Activated T-cell treated with anti-CD3 and anti-CD28 coated beads for 48 hours (primary cell): ENCODE data around the gene INPP4B.

Source experiments
- DNase-seq: peaks from one replicate; pipeline ENCODE4 v3.0.0-alpha.2; 2020; ENCODE audit warnings: low read depth

The INPP4B gene

DNA sequence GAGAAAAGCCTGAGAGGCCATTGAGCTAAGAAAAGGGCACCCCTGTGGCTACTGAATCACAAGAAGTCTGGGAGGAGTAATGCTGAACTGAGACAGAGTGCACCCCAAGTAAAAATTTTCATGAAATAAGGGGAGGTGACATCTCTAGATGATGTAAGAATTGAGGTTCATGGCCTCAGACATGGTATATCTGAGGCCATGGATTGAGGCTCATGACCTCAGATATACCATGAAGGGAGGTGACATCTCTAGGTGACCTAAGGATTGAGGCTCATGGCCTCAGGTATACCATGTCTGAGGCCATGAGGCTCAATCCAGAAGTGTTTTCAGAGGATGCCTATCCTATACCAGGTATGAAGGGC, 560.9 kb downstream of the INPP4B start:
- no peak for DNase-seq

DNA sequence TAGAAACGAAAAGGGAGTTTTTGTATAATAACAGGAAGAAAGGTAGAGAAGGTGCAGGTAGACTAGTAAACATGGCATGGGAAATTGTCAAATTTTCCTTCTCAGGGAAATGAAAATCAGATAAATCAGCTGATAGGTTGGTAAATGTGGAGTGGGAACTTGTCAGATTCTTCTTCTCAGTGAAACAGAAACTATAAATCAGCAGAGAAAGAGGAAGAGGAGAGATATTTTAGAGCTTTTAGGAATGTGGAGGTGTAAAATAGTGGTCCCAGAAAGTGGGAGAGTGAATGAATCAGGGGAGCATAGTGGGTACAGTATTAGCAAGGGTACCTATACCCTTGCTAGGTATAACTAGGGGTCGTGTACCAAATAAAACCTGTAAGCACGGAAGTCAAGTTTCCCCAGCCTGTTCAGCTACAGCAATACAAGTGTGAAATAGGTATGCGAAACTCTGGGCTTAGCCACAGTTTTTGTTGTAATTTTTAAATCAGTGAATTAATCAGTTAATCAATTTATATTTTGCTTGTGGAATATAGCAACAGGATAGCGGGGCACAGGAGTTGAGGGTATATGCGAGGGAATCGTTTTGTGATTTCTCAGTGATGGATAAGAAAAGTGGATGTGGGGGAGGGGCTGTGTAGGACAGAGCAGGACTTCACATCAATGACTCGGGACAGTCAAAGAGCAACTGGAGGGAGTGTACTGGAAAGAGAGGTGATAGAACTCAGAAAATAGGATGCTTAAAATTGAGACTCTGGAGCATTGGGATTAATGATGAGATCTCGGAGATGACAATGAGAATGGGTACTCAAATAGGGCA, 561.5 kb downstream of the INPP4B start:
- DNase-seq = no peak

DNA sequence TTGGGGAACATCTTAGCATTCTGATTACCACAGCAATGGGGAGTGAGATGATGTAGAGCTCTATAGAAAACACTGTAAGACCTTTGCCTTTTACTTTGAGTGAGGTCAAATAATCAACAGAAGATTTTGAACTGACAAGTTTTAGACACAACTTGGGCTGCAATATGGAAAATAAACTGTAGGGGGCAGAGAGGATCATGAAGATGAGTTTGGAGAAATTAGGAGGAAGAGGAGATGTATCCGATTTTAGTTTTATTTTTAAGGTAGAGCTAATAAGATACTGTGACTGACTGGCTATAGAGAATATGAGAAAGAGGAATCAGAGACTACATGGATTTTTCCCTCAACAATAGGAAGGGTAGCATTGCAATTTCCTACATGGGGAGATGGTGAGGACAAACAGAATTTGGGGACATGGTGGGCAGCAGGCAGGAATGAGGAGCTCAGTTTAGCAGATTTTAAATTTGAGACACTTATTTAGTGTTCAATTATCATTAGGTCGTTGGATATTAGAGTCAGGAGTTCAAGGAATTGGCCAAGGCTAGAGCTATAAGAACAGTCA, 563.1 kb downstream of the INPP4B start:
- no peak for DNase-seq

DNA sequence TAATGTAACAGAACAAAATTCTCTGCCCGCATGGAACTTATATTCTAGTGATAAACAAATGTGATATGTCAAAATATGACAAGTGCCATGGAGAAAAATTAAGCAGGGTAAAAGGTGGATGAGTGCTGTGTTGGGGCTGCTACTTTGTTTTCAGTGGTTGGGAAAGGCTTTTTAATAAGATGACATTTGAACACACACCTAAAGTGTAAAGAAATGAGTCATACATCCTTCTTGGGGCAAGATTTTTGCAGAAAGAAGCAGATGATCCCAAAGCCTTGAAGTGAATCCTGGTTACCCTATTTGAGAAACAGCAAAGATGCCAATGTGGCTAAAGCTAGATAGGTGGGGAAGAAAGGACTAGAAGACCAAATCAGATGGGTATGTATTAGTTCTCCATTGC, 564.1 kb downstream of the INPP4B start:
- no peak for DNase-seq

DNA sequence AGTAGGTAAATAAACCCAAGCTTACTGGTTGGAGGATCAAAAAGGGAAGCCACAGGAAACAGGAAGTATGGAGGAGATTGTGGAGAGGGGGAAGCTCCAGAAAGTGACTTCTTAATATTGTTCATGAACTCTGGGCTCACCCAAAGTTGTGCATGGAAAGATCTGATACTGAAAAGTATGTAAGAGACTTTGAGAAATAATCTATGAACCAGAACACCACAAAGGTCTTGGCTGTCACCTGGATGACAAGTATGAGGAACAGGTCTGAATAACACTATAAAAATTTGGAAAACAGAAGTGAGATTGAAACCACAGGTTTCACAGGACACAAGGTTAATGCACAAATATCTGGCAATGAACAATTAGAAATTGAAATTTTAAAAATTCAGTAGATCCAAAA, 567.4 kb downstream of the INPP4B start:
- DNase-seq = no peak

DNA sequence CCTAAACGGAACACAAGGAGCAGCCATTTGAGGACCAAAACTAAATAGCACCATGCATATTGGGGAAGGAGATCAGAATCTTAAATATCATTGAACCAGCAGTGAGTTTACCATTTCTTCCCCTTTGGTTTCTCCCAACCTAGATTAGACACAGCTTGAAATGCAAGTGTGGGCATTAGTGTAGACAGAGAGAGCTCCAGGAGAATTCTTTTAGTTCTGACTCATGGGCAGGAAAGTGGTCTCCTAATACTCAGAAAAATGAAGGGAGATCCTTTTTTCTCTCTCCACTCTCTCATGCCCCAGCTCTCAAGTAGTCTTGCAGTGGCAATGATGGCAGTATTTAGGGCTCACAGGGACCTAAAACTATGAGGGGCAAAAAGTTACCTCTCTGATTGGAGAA, 567.9 kb downstream of the INPP4B start:
- no peak for DNase-seq

DNA sequence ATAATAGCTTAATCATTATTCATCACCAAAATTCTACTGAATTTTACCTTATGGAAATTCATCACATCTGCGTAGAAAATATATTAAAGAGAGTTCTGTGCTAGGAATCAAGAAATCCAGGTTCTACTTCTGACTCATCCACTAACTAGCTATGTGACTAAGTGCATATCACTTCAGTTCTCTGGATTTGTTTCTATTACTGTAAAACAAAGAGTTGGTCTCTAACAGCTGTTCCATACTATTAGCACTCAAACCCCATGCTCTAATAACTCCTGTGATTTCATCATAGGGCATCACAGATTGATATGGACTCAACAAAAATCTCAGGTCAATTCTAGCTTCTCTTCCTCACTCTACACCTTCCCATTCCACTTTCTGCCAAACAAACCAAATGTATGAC, 572.0 kb downstream of the INPP4B start:
- DNase-seq = no peak

DNA sequence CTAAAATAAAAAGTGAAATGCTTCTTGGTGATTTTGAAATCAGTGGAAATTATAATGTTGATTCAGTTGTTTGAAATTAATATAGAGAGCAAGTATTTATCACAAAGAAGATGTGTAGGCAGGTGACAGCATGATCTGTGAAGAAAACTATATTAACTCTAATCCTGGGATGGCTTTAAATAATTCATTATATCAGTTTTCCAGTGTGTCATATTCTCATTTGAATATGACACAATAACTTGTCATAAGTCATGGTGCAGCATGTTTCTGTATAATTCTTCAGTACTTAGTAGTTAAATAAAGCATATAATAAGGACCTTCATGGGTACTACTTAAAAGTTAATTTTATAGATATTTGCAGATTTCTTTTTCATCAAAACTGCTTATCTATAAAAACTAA, 573.6 kb downstream of the INPP4B start:
- DNase-seq = no peak

DNA sequence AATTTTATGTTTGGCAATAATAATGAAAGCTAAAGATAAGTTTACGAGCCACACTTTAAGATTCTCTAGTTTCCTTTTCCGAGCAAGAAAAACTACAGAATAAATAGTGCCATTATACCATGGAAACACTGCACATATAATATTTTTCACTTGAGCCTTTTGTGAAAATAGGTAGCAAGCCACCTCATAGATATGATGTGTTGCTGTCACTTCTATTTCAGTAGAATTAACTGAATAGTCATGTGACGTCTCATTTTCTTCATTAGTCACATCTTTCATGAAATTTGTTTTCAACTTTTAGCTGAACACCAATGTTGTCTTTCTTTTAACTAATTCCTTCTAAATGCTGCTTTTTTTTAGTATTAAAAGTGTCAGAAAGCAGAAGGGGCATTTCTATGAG, 574.3 kb downstream of the INPP4B start:
- no peak for DNase-seq

DNA sequence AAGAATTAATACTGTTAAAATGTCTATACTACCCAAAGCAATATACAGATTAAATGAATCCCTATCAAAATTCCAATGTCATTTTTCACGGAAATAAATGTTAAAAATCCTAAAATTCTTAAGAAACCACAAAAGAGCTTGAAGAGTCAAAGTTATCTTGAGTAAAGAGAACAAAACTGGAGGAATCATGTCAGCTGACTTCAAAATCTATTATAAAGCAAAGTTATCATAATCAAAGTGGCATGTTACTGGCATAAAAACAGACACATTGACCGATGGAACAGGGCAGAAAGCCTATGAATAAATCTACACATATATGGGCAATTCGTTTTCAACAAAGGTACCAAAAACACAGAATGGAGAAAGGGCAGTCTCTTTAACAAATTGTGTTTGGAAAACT, 579.0 kb downstream of the INPP4B start:
- DNase-seq = no peak

DNA sequence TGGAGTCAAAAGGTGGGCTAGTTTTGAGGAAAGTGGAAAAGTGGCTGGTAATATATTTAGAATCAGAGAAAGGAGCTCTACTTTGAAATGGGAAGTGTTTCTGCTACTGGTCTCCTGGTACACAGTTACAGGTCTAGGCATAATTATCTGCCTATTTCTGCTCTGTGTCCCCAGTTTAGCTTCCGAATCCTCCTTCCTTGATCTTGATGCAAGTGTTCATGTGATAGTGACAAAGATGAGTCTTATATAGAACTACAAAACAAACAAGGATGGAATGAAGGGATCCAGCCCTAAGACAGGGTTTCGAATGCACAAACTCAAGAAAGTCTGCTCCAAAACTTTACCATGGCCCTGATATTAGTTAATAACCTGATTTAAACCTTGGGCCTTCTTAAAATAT, 580.2 kb downstream of the INPP4B start:
- no peak for DNase-seq

DNA sequence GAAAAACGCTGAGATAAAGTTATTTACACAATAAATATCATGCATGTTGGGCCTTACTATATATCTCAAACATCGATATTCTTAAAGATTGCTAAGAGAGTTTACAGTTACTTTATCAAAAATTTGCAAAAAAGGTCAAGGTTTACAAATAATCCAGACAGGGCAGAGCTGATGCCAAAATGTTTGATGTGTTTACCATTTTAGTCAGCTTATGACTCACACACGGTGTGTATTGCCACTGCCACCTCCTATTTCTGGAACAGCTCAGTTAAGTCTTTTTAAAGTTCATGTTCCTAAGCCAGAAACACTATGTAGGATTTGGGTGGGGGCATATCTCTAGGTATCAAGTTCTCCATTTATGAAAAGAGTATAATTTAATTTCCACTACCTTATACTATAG, 580.6 kb downstream of the INPP4B start:
- DNase-seq = no peak

DNA sequence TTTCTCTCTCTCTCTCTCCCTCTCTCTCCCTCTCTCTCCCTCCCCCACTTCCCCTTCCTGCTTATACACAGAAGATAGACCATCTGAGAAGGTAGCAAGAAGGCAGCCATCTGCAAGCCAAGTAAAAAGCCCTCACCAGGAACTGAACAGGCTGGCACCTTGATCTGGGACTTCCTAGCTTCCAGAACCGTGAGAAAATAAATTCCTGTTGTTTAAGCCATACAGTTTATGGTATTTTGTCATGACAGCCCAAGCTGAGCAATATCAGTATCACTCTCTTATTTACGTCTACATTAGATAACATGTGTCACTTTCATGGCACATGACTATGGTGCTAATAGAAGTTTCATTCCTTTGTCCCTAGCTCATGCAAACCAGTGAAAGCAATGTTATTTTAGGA, 581.1 kb downstream of the INPP4B start:
- no peak for DNase-seq

DNA sequence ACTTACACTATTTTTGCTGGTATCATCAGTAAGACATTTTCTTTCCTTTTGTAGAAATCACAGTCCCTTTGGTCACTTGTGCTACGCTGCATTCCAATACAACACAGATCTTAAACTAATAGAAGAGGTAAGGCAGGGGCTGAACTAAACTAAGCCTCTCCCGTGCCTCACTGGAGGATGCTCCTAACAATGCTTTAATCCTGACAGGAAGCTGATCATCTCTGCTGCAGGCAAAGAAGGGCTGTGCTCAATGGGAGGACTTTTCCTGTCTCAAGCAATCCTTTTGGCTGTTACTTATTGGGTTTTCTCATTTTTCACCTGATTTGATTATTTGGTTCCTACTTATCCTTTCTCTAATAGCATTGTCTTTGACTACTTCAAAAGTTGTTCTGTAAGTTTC, 583.1 kb downstream of the INPP4B start:
- DNase-seq = no peak

DNA sequence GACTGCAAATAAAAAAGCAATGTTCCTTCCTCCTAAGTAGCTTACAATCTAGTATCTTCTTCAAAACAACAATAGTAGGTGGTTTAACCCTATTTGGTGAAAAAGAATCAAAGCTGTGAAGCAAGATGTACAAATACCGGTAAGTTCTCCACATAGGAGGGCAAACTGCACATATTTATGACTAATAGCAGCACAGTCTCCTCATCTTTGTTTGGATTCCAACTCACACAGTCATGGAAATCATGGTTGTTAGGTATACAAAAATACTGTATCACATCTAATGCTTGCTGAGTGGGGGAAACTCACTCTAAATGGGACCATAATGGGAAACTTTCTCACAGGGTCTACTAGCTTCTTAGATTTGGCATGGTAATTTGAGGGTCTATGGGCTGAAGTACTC, 597.2 kb downstream of the INPP4B start:
- no peak for DNase-seq

DNA sequence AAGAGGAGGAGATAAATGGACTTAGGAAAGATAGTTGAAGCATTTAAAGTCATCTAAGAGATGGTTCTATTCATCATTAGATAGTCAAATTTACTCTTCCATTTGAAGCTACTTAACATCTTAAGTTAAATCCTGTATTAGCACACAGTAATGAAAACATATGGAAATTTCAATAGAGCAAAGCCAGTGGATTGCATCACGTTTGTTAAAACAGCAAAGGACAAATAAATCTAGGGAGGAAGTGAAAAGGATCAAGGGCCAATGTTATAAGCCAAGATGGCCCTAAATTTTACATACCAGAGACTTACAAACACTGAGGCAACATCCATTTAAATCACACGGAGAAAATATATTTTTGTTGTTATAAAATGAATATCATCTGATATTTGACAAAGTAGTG, 602.8 kb downstream of the INPP4B start:
- no peak for DNase-seq

DNA sequence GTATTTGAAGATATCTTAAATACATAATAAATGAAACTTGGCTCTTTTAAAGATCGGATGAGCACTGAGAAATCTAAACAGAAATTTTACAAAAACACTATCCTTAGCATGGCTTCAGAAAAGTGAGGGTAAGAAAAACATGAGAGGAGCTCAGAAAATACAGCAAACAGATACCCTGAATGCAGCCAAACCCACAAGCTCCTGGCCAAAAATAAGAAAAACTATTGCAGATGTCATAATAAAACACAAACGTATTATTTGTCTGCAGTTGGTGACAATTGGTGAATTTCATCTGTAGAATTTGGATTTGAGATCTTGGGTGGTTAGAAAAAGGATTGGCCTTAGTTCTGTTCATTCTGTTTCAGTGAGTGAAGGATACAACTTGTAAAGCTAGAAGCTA, 603.9 kb downstream of the INPP4B start:
- no peak for DNase-seq

DNA sequence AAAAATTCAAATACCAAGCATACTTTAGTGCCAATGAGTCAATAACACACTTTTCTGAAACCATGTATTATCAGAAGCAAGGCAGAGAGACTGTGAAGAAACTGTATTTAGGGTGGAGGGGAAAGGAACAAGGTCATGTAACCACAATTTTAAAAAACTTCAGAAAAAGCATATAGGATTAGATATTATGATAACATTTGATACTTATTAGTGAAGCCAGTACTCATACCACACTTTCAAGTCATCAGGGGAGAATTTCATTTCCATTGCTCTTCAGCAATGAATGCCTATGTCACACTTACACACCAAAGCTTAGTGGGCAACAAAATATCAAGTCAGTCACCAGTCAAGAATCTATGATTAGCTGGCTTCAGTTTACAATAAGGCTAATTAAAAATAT, 607.5 kb downstream of the INPP4B start:
- no peak for DNase-seq

DNA sequence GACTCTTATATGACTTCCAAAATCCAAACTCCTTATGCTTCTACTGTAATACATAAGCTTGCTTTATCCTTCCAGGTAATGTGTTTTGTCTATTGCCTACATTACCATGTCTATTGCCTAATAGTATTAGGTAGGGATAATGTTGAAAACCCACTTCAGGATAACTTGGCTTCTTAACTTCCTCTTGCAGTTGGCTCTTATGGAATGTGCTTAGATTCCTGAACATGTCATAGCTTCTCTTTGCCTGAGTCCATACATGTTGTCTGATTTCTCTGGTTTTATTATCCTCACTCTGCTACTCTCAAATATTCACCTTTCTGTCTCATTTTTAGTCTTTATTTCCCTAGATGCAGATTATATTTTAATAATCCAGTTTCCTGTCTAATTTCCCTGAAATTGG, 609.8 kb downstream of the INPP4B start:
- DNase-seq = no peak

DNA sequence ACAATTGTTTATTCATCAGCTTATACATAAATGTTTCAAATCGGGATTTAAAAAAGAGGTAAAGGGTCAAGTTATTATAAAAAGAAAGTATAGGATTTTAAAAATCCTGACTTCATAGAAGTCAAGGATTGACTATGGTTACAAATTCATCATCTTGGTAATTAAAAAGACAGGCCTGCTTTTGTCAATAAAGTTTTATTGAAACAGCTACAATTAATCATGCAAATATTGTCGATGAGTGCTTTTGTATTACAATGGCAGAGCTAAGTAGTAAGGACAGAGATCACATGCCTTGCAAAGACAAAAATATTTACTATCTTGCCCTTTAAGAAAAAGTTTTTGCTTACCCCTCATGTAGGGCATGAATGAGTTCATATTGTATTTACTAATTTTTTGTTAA, 614.3 kb downstream of the INPP4B start:
- DNase-seq = no peak

DNA sequence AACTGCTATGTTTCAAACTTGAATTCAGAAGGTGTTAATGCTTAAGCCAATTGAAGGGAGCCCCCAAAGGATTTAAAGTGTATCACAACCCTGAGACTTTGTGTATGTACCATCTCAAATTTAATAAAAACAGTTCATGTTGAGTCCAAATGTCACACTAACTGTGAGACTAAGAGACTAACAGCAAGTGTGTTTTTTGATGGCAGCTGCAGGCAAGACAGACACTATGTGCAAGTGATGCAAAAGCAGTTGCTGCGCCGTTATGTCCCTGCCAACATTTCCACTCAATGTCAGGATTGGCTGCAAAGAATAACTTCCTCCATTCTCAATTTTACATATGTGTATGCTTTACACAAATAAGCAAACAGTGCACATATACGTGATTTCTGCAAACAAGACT, 615.1 kb downstream of the INPP4B start:
- no peak for DNase-seq

DNA sequence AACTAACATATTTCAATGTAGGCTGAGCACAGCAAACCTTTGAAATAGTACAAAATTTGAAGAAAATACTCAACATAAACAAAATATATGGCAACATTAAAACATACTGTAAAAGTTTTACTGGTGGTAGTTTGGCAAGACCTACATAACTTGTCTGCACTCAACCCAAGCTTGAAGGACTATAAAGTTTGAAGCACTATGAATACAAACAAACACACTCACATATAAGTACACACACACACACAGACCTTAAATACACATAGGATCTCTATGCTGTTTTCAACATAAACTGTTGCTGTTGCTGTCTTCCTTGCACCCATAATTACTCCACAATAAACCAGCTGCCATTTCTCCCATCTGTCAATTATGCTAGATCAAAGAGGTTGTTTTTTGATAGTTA, 620.1 kb downstream of the INPP4B start:
- DNase-seq = no peak

DNA sequence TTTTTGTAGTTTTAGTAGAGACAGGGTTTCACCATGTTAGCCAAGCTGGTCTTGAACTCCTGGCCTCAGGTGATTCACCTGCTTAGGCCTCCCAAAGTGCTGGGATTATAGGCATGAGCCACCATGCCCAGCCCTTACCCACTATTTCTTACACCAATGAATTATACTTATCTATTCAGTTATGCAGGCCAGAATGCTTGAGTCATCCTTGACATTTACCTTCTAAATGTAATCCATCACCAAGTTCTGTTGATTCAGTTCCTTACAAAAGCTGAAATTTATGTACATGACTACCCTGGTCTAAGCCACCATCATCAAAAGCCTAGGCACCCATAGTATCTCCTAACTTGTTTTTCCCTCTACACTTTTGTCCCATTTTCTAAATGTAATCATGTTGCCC, 624.0 kb downstream of the INPP4B start:
- no peak for DNase-seq

DNA sequence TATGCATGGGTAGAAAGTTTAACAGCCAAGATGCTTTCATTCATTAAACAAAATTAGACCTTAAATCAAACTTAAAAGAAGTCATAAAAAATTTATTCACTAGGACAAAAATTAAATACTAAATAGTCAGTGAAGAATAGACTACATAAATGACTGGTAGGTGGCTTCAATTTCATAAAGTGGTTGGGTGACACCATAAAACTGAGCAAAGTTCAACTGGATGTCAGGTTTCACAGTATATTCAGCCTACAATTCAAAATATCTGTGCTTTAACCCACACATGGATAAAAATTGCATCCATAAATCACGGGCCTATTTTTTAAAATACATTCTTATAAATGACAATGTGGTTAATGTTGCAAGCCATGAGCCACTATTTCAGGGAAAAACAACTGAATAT, 627.4 kb downstream of the INPP4B start:
- DNase-seq = no peak
